ENCODE measurements around the gene SYNCRIP.
"Not testable (repeated sequence)": the region's sequence is repeated elsewhere in the genome, so short reads cannot be mapped to it uniquely, and the experiment has no call there.

DNA sequence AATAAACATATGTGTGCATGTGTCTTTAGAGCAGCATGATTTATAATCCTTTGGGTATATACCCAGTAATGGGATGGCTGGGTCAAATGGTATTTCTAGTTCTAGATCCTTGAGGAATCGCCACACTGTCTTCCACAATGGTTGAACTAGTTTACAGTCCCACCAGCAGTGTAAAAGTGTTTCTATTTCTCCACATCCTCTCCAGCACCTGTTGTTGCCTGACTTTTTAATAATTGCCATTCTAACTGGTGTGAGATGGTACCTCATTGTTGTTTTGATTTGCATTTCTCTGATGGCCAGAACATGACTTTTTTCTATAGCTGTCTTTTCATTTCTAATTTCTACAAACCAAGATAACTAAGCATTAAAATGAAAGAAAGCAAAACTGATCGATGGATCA, 78.5 kb downstream of the SYNCRIP start:
- TF ChIP-seq, protein P1, sequence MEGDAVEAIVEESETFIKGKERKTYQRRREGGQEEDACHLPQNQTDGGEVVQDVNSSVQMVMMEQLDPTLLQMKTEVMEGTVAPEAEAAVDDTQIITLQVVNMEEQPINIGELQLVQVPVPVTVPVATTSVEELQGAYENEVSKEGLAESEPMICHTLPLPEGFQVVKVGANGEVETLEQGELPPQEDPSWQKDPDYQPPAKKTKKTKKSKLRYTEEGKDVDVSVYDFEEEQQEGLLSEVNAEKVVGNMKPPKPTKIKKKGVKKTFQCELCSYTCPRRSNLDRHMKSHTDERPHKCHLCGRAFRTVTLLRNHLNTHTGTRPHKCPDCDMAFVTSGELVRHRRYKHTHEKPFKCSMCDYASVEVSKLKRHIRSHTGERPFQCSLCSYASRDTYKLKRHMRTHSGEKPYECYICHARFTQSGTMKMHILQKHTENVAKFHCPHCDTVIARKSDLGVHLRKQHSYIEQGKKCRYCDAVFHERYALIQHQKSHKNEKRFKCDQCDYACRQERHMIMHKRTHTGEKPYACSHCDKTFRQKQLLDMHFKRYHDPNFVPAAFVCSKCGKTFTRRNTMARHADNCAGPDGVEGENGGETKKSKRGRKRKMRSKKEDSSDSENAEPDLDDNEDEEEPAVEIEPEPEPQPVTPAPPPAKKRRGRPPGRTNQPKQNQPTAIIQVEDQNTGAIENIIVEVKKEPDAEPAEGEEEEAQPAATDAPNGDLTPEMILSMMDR (conservative IDR thresholded peaks at IDR 0.05; ENCODE audit: low read depth, low read length) = not testable (repeated sequence)
- not testable (repeated sequence) for TF ChIP-seq EZH2 (IDR thresholded peaks at IDR 0.05; ENCODE audit: borderline replicate concordance, low read depth, low read length, poor library complexity, severe bottlenecking)
